ENCODE data around the gene PRKN.
"Not testable (repeated sequence)": the region's sequence is repeated elsewhere in the genome, so short reads cannot be mapped to it uniquely, and the experiment has no call there.

Gene PRKN

GRCh38 chr6:161313940-161314509 is 1413.5 kb downstream of the PRKN start:
- H3K27ac ChIP-seq = no peak overlapping the region

GRCh38 chr6:161313475-161313874 is 1414.1 kb downstream of the PRKN start:
- not testable (repeated sequence) for H3K27ac ChIP-seq

More at GRCh38 chr6:161313940-161314509, 1413.5 kb downstream of the PRKN start:
- no peak for TF ChIP-seq ZFX (IDR thresholded peaks at IDR 0.05)
- TF ChIP-seq CTCF (conservative IDR thresholded peaks at IDR 0.05) = no peak

GRCh38 chr6:161309774-161310173 is 1417.8 kb downstream of the PRKN start:
- not testable (repeated sequence) for H3K27ac ChIP-seq

GRCh38 chr6:161308075-161308655 is 1419.4 kb downstream of the PRKN start:
- no peak overlapping the region for H3K27ac ChIP-seq
- TF ChIP-seq ZFX (IDR thresholded peaks at IDR 0.05) = no peak
- TF ChIP-seq CTCF (conservative IDR thresholded peaks at IDR 0.05) = no peak

GRCh38 chr6:161305860-161306259 is 1421.7 kb downstream of the PRKN start:
- no peak for TF ChIP-seq CTCF (conservative IDR thresholded peaks at IDR 0.05)
- no peak for TF ChIP-seq ZFX (IDR thresholded peaks at IDR 0.05)
- H3K27ac ChIP-seq = no peak overlapping the region

- TF ChIP-seq ZFX (IDR thresholded peaks at IDR 0.05) (no peak), CTCF (conservative IDR thresholded peaks at IDR 0.05) (no peak)
- H3K27ac ChIP-seq = no peak overlapping the region
Observed at GRCh38 chr6:161303628-161304340, 1423.8 kb downstream of the PRKN start.

GRCh38 chr6:161302949-161303348 is 1424.6 kb downstream of the PRKN start:
- no peak overlapping the region for H3K27ac ChIP-seq
- TF ChIP-seq CTCF (conservative IDR thresholded peaks at IDR 0.05) (no peak), ZFX (IDR thresholded peaks at IDR 0.05) (no peak)

- H3K27ac ChIP-seq = no peak overlapping the region
- TF ChIP-seq ZFX (IDR thresholded peaks at IDR 0.05) (no peak), CTCF (conservative IDR thresholded peaks at IDR 0.05) (no peak)
Observed at GRCh38 chr6:161301338-161301737, 1426.2 kb downstream of the PRKN start.

Measured in C4-2B (cell line).